RPMI7951 (cell line): ENCODE results near the gene FKBP7. TPM values are rescaled to one million over a fixed set of nuclear protein-coding genes. Genes with fewer than 3 reads are reported as not detected.
"Not testable (repeated sequence)": the region's sequence is repeated elsewhere in the genome, so short reads cannot be mapped to it uniquely, and the experiment has no call there.

ENCODE experiments used
- DNase-seq: peaks from one replicate; pipeline ENCODE4 v3.0.0-alpha.2; 2012; ENCODE audit warnings: low read depth
- total RNA-seq: library from RNA; depleted of rRNA; stranded (reverse); fragments of >200 nt; shearing (Covaris generic); gene quantifications from 2 replicates; pipeline ENCODE4 v1.2.3, GENCODE V29; 2014

FKBP7 gene
- total RNA-seq, 1 experiment from 2014 or later = 60.6 TPM

DNA sequence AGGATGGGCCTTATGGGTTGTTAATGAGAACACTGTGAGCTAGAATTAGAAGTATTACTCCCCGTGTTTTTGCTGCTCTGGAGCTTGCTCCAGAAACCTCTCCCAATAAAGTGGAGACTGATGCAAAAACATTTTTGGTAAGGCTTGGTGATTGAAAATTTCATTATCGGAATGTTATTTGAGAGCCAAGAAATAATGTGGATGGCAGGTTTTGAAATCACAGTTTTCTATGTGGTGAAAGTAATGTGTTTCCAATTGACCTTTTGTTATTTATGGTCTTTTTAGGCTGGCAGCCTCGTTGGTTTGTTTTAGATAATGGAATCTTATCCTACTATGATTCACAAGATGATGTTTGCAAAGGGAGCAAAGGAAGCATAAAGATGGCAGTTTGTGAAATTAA, 7.0 kb upstream of the FKBP7 start:
- no peak for DNase-seq

DNA sequence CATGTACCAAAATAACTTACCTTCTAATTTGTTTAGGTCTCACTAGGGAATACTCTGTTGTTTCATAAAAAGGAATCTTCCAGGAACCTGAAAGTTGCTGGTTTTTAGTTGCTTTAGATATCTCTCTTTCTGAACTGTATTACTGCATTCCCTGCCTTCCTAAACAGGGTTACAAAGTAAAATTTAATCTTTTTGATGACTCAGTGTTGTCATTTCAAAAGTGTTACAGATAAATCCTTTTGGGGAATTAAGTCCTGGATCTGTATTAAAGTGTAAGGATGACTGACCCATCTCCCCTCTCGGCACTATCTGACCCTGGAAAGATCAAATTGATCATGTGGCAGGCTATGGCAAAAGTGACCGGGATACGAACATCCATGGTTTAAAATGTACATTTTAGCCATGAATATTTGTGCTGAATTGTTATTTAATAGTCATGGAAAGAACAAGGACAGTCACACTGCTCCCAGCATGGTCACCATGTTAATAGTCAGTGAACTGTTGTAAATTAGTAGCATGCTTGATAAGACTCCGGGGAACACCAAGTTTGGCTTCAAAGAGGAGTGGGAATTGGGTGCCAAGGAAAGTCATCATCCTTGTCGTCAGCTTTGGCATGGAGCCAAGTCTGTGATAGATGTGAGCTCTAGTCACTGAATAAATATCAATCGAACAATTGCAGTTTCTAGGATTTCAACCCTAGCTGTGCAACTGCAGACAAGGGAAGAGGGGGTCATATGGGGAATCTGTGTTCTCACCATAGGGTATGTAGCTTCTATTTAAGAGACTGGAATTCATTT, 6.0 kb upstream of the FKBP7 start:
- peak; percentile 39 for DNase-seq

DNA sequence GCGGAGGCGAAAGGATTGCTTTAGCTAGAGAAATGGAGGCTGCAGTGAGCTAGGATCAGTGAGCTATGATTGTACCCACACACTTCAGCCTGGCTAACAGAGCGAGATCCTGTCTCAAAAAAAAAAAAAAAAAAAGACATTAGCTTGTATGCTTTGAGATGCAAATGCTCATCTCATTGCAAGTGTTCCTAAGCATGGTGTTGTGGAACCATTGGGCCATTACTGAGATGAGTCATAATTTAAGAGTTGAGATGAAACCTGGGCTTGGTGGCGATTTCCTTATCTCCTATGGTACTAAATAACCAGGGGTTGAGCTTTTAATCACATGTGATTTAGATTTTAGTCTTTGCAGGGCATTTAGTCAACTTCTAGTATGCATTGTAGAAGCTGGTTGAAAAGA, 4.0 kb upstream of the FKBP7 start:
- DNase-seq = peak; percentile 31

DNA sequence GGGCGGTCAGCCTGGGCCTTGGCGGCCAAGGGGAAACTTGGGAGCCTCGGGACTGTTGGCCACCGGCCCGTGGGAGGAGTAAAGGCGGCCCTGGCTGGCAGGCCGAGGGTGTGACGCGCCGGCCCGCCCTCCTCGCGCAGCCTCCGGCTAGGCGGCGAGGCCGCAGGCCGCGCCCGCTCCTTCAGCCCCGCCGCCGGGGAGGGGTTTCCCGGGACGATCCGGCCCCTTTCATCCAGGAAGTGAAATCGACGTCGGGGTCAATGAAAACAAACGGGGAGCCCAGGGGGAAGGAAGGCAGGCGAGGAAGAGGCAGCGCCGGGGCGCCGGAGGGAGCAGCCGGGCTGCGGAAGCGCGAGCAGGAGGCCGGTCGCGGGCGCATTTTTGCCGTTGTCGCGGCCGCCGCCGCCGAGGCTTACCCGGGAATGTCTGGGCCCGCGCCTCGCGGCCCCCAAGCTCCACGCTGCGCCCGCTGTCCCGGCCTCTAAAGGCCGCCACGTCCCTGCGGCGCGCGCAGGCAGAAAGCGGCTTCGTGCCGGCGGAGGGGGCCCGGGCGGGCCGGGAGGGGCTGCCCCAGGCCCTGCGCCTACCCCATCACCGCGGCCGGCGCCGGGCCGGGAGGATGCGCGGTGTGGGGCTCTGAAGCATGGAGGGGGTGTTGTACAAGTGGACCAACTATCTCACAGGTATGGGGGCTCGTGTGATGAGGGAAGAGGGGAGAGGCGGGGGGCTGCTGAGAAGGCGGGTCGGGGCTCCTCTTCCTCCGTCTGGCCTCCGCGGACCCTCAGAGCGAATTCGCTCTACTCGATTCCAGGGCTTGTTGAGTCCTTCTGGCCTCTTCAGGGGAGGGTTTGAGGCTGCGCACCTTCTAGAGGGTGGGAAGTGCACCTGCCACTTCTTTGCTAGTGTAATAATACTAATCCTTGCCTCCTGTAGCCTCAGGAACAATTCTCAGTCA, 2.1 kb upstream of the FKBP7 start, which contains the start of gene PLEKHA3:
Gene PLEKHA3, plus strand, starts transcription at position 231 of the 955 bp plus-strand sequence. Its CDS starts 413 bp downstream, at position 644.
- DNase-seq = peak; percentile 97

DNA sequence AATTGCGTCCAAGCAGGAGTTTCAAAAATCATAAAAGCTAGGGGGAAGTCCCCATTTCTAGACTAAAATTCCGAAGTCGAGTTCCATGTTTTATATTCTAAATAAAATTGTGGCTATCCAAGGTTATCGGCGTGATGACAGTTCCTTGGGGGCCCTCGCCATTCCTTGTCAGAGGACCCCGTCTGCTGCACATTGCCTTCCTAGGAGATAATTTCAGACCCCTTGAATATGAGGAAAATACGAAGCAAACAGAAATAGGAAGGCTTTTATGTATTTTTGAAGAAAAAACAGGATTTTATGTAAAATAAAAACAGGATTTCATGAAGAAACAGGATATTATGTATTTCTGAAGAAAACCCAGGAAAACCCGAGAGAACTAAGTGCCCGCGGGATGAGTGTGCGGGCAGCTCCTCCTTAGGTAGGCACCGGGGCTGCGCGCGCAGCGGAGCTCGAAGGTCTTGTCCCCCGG, 1.4 kb upstream of the FKBP7 start:
- DNase-seq = no peak

DNA sequence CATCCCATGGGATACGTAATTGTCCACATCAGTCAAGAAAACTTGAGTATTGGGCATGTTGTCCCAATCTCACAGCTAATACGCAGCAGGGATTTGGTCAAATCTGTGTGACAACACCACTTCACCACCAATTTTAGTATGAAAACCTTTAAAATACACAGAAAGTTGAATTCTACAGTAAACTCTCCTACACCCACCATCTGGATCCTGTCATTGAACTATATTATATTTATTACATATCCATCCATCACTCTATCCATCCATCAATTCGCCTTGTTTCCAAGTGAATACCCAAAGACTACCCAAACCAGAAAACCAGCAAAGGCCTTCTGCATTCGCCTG, 846 bp upstream of the FKBP7 start:
- no peak for DNase-seq

DNA sequence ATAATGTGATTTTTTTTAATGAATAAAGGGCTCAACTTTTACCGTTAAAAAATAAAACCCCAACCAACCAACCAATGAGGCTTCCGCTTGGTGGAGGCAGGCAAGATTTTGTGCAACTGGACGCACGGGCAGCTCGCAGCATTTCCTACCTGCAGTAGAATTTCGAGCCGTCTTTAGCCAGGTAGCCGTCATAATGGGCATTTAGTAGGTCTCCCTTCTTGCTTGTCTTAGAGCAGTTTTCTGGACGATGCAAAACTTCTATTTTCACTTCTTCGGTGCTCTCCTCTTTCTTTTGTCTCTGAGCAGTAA, 316 bp downstream of the FKBP7 start:
- peak; percentile 19 for DNase-seq

DNA sequence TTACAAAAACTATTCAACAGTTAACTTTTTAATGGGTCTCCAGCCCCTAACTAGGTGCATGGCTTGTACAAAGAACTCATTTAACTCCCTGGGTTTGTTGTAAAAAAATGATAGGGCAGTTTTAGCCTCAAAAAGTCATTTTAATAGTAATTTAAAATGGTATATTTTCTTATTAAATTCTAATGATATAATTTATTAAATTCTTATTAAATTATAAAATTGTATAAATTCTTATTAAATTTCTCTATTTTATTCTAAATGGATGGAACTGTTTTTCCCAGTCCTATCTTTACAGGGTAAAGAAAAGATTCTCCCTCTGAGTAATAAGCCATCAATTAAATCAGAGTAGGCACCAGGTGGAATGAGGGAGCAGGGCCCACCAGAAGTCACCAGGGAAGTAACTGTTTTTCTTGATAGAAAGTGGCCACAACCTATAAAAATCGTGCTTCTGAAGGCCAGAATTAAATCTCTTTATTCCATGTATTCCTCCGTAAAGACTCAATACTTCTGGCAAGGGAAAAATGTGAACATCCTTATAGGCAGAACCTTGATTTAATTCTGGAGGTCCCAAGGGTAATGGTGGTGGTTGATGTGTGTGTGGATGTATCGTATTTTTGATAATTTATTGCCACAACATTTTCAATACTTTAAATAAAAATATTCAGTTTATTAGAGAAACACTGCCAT, 814 bp downstream of the FKBP7 start:
- DNase-seq = no peak

DNA sequence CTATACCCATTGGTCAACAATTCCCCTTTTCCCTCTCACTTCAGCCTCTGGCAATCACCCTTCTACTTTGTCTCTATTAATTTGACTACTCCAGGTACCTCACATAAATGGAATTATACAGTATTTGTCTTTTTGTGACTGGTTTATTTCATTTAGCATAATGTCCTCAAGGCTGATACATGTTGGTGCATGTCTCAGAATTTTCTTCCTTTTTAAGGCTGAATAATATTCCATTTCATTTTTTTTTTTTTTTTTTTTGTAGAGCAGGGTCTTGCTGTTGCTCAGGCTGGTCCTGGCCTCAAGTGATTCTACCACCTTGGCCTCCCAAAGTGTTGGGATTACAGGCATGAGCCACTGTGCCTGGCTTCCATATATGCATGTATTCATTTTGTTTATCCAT, 1.9 kb downstream of the FKBP7 start:
- no peak for DNase-seq

DNA sequence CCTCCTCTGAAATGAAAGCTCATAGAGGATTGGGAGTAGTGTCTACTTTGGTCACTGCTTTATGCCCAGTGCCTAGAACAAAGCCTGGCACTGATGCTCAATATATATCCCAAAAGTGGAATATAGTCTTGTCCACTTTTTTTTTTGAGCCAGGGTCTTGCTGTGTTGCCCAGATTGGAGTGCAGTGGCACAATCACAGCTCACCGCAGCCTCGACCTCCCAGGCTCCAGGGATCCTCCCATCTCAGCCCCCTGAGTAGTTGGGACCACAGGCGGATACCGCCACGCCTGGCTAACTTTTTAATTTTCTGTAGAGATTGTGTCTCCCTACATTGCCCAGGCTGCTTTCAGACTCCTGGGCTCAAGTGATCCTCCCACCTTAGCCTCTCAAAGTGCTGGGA, 3.8 kb downstream of the FKBP7 start:
- DNase-seq = no peak

DNA sequence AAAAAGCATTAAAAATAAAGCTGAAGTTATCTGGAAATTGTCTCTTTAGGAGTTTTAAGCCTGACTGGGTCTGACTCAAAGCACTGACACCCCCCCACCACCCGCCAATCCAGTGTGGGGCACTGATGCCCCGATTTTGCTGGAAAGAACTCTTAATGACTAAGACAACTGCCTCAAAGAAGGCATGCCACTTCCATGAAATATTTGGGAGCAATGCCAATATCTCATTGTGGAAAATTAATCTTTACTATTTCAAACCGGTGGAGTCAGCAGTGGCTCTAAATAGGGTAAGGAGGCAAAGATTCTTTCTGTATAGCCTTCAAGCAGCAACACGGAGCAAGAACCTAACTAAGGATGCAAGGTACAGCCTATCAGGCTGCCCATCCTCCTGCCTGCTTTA, 4.5 kb downstream of the FKBP7 start:
- peak; percentile 24 for DNase-seq

DNA sequence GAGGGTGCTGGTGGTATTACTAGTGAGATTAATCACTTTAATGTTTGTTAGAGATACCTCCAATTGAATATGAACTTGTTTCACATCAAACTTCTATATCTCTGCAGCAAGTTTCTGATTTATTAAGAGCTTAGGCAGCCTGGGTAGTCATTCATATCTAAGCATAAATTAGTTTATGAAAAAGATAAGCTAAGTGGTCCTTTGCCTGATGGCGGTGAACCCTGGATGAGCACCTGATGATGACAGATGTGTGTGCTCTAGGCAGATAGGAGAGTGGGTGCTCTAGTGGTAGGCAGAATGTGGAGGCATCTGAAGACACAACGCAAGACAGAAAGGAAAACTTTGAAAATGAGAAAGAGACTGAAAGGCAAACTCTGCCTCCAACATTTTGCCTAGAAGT, 5.0 kb downstream of the FKBP7 start:
- DNase-seq = no peak

DNA sequence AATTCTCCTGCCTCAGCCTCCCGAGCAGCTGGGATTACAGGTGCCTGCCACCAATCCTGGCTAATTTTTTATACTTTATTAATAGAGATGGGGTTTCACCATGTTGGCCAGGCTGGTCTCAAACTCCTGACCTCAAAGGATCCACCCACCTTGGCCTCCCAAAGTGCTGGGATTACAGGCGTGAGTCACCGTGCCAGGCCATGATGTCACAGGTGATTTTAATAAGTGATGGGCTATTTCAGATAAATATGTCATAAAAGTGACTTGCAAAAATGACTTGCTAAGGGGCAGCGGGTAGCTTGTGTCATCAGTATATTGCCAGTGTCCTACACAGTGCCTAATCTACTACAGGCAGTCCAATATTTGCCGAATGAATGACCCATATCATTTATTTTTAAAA, 7.1 kb downstream of the FKBP7 start:
- not testable (repeated sequence) for DNase-seq

DNA sequence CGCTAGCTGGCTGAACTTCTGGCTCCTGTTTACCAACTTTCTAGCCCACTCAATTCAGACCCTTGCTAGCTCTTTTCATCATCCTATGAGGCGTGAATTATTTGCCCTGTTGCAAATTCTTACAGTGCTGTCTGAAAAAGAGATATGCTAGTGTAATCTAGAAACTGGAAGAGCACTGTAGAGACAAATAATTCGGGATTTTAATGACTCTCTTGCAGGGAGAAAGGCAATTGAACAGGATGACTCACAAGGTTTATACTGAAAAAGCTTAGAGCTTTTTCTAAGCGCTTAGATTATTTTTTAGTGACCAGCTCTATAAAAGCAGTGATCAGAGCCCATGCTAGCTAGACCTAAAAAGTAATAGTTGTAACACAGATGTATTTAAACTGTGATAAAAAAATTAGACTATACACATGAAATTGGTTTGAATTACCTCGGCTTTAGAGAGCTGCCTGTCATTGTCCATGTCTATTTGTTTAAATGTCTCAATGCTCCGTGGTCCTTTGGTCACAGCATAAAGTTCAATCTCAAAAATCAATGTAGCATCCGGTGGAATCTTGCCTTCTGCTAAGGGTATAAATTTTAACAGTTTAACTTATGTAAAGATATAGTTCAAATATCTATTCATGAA, 9.1 kb downstream of the FKBP7 start:
- DNase-seq = no peak

DNA sequence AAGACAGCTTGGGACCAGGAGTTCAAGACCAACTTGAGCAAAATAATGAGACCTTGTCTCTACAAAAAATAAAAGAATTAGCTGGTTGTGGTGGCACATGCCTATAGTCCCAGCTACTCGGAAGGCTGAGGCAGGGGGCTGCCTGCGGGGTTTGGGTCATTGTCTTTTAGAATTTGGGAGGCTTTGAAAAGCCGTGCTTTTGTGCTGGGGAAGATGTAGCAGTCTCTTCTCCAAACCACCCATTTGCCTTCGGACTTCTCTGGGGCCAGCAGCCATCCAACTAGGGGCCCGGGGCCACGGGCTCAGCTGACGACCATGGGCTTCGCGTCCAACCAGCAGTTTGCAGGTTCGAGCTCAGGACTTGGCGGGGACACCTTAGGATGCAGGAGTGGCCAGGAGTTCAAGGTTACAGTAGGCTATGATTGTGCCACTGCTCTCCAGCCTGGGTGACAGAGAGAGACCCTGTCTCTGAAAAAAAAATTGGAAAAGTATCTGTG, 21.0 kb downstream of the FKBP7 start:
- no peak for DNase-seq

DNA sequence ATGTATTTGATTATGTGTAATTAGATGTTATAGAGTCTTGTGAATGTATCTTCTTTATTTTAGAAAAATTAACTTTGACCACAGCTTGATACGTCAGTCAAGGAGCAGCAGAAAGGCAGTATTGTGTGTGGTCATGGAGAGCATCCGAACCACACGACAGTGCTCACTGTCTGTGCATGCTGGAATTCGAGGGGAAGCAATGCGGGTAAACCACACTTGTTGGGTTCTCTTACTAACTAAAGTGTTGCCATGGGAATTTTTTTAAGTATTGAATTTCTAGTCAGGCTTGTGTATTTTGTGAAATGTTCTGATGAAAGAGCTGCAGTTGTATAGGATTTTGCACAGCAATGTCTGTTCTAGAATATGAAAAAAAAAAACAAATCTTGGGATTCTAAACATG, 22.5 kb downstream of the FKBP7 start:
- peak; percentile 66 for DNase-seq

DNA sequence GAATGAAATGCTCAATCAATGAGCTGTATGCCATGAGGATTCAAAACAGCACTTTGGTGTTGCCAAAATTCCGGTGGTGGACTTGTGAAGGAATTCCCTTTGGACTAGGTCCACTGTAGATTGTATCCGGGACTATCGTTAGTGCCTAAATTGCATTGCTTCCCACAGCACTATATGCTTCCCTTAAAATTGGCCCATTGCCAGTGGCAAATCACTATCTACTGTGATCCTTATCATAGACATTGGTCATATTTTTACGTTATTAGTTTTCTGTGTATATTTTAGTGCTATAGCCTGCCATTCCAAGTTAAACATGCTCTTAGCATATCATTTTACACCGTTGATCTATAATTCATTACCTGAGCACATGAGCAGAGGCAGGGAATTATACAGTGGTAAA, 25.5 kb downstream of the FKBP7 start:
- DNase-seq = no peak

DNA sequence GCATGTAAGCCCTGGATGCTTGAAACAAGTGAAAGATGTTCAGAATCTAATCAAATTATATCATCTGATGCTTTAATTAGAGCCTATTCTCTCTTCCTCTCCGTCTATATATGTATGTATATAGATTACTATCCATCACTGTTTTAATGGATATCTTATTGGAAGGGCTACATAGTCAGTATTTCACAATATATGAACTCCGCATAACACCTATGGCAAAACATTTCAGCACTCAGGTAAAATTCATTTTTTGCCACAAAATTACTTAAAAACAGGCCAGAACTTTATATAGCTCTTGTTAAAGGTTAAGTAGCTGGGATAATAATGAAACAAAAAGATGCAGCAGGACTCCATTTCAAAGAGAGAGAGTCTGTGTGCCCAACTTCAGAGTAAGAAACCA, 26.1 kb downstream of the FKBP7 start:
- no peak for DNase-seq

DNA sequence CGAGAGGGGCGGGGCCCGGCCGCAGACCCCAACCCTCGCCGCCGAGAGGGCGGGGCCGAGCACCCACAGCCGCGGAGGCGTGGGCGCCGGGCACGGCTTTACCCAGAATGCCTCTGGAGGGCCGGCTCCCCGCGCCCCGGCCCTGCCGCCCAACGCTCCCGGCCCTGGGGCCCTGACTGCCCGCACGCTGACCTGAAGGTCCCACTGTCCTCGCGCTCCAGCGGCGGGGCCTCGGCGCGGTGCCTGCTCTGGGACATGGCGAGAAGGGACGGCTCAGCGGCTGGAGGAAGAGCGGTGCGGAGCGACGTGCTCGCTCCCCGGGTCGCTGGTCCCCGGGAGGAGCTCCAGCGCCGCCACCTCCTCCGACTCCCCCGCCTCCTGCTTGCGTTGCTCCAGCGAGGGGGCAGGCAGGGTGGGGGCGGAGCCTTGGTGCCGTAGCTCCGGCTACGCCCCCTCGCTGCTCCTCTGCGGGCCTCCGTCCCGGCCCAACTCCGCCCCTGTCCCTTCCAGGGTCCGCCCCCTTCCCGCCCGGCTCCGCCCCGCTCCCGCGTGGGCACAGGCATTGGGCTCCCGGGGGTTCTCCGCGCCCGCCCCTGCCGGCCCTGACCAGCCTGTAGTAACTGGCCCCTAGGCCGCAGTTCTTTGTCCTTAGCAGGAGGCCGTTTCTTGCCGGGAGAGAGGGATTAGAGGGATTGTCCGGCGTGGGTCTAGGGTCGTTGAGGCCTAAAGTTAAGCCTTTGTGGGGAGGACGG, 27.4 kb downstream of the FKBP7 start, which contains the start of the genes PJVK and PRKRA:
Gene PJVK, plus strand, starts transcription at position 605 of the 752 bp plus-strand sequence. CDS start 2,032 bp downstream, outside the sequence.
Gene PRKRA, minus strand, starts transcription at position 402 of the 752 bp plus-strand sequence. Its CDS starts 145 bp downstream, at position 257.
- DNase-seq = peak; percentile 95

DNA sequence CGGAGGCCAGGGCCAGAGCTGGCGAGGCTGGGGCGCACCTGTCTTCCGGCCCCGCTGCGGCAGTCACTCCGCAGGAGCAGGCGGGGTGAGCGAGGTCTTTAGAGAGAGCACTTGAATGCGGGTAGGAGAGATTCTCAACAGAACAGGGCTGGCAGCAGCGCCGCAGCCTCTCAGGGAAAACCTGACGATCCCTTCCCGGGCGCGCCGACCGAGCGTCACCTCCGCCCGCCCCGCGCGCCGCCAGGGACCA, 28.0 kb downstream of the FKBP7 start:
- no peak for DNase-seq
